Vagina (tissue), 2 donors: ENCODE measurements around the gene OR4Q2. TPM values are rescaled to one million over a fixed set of nuclear protein-coding genes. Genes with fewer than 3 reads are reported as not detected.

Source experiments
- DNase-seq, 2 donors: peaks; one replicate each; pipeline ENCODE4 v3.0.0-alpha.2; 2017; ENCODE audit errors: extremely low spot score in 2 of 2
- H3K27ac ChIP-seq: fragments of 200-600 bp; sonication (generic); one replicate; pipeline ENCODE4 v1.5.1; 2019
- H3K27me3 ChIP-seq: fragments of 200-600 bp; sonication (generic); one replicate; pipeline ENCODE4 v1.5.1; 2019
- H3K36me3 ChIP-seq, 2 donors: fragments of 200-600 bp; sonication (generic); one replicate each; pipeline ENCODE4 v1.5.1; 2017 to 2019
- H3K4me1 ChIP-seq: fragments of 200-600 bp; sonication (generic); one replicate; pipeline ENCODE4 v1.5.1; 2019
- H3K4me3 ChIP-seq, 2 donors: fragments of 200-600 bp; sonication (generic); 1 replicate in 1 of 2; 2 replicates in 1 of 2; pipeline ENCODE4 v1.5.1; 2016 to 2019
- H3K9me3 ChIP-seq: fragments of 200-600 bp; sonication (generic); one replicate; pipeline ENCODE4 v1.5.1; 2019
- CTCF ChIP-seq, 3 experiments: fragments of 450-650 bp in 2 of 3; fragments of 200-600 bp in 1 of 3; sonication (generic) in 1 of 3; IDR thresholded peaks; one replicate each; pipeline ENCODE4 v1.5.1; 2017 to 2019; ENCODE audit warnings: antibody characterized with exemption in 3 of 3, mild to moderate bottlenecking in 2 of 3, moderate library complexity in 2 of 3
- POLR2A ChIP-seq, 2 donors: fragments of 450-650 bp; IDR thresholded peaks; one replicate each; pipeline ENCODE4 v1.6.1; 2017; ENCODE audit warnings: antibody characterized with exemption in 2 of 2, mild to moderate bottlenecking in 2 of 2, moderate library complexity in 2 of 2
- POLR2AphosphoS5 ChIP-seq, 2 donors: sonication (generic); formaldehyde crosslinking; IDR thresholded peaks; one replicate each; pipeline ENCODE4 v1.9.0; 2017; ENCODE audit warnings: antibody characterized with exemption in 2 of 2, mild to moderate bottlenecking in 2 of 2, low read depth in 1 of 2; ENCODE audit not compliant: insufficient read depth in 1 of 2
- intact Hi-C: fragments of 100-400 bp; cut with DNase I; formaldehyde crosslinking; loops from one replicate; pipeline ENCODE4 v1.15.1; 2023
- total RNA-seq: library from RNA; depleted of rRNA; stranded (reverse); fragments of >200 nt; gene quantifications from one replicate; pipeline ENCODE4 v1.2.3, GENCODE V29; 2016

Gene OR4Q2
- total RNA-seq, 1 donor from 2014 or later: not detected

- Histone ChIP-seq H3K27me3 (no peaks in the 10 kb centered on the region), H3K36me3 (no peaks in the 10 kb centered on the region), H3K9me3 (no peaks in the 10 kb centered on the region), H3K4me3 (no peak overlapping the region), H3K27ac (no peak overlapping the region), H3K4me1 (no peaks in the 10 kb centered on the region)
- no peak for DNase-seq
- intact Hi-C loops: no loop called here
- no peak for TF ChIP-seq POLR2A (IDR thresholded peaks at IDR 0.05)
- no peak for TF ChIP-seq POLR2AphosphoS5 (IDR thresholded peaks at IDR 0.05; ENCODE audit: insufficient read depth in 1 of 2, low read depth in 1 of 2)
- TF ChIP-seq CTCF (IDR thresholded peaks at IDR 0.05): no peak
Observed at GRCh38 chr14:20044243-20044642, 42.3 kb downstream of the OR4Q2 start.

DNA sequence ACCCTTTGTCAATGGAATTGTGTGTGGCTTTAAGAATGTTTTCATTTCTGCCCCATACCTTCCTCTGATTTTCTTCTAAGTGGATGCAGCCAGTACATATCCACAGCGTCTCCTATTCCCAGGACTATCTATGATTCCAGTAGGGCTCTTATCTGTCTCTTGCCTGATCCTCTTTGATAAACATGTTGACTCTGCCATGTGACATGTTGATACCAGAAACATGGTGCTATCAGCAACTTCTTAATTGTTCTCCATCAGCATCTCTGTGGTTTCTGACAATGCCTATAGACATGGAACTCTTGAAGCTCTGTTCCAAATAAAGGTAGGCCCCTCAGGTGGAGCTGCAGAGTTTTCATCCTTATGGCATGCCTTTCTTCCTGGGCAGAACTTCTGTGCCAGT lies 46.2 kb downstream of the OR4Q2 start:
- Histone ChIP-seq H3K4me3 (no peak overlapping the region), H3K36me3 (no peaks in the 10 kb centered on the region), H3K9me3 (no peaks in the 10 kb centered on the region), H3K27me3 (no peaks in the 10 kb centered on the region), H3K27ac (no peak overlapping the region), H3K4me1 (no peaks in the 10 kb centered on the region)
- DNase-seq: no peak
- intact Hi-C loops: no loop called here
- TF ChIP-seq POLR2AphosphoS5 (IDR thresholded peaks at IDR 0.05; ENCODE audit: insufficient read depth in 1 of 2, low read depth in 1 of 2) (no peak), POLR2A (IDR thresholded peaks at IDR 0.05) (no peak)

Other genes starting within 250 kb of the OR4Q2 start
- not detected for gene OR4M1, start 228.7 kb upstream of the OR4Q2 start, total RNA-seq
- gene OR4N2, start 198.4 kb upstream of the OR4Q2 start, total RNA-seq: not detected
- not detected for gene OR4K2, start 127.0 kb upstream of the OR4Q2 start, total RNA-seq
- not detected for gene OR4K5, start 81.6 kb upstream of the OR4Q2 start, total RNA-seq
- gene OR4K1, start 71.2 kb upstream of the OR4Q2 start, total RNA-seq: not detected
- gene OR4K15, start 26.6 kb upstream of the OR4Q2 start, total RNA-seq: not detected
- gene OR4K14, start 17.1 kb downstream of the OR4Q2 start, total RNA-seq: not detected
- not detected for gene OR4K13, start 33.9 kb downstream of the OR4Q2 start, total RNA-seq
- not detected for gene OR4L1, start 57.9 kb downstream of the OR4Q2 start, total RNA-seq
- gene OR4K17, start 108.6 kb downstream of the OR4Q2 start, total RNA-seq: not detected
- gene OR4N5, start 136.7 kb downstream of the OR4Q2 start, total RNA-seq: not detected
- gene OR11G2, start 188.7 kb downstream of the OR4Q2 start, total RNA-seq: not detected
- not detected for gene OR11H6, start 221.5 kb downstream of the OR4Q2 start, total RNA-seq
- not detected for gene OR11H7, start 226.8 kb downstream of the OR4Q2 start, total RNA-seq
- not detected for gene OR11H4, start 237.1 kb downstream of the OR4Q2 start, total RNA-seq